Lower leg skin (tissue), 3 donors: ENCODE measurements around the gene PDS5B.

ENCODE experiments used
- CTCF ChIP-seq, 3 donors: fragments of 450-650 bp; IDR thresholded peaks; one replicate each; pipeline ENCODE4 v1.5.1; 2016; ENCODE audit warnings: antibody characterized with exemption in 3 of 3, mild to moderate bottlenecking in 3 of 3, moderate library complexity in 2 of 3
- POLR2A ChIP-seq, 2 donors: fragments of 450-650 bp; IDR thresholded peaks; one replicate each; pipeline ENCODE4 v1.6.1; 2016 to 2017; ENCODE audit warnings: antibody characterized with exemption in 2 of 2, mild to moderate bottlenecking in 1 of 2, moderate library complexity in 1 of 2

GRCh38 chr13:32647926-32648325 is 61.7 kb downstream of the PDS5B start:
- TF ChIP-seq CTCF (IDR thresholded peaks at IDR 0.05) (no peak), POLR2A (IDR thresholded peaks at IDR 0.05) (no peak)
